ENCODE measurements around the gene KLK11. TPM values are rescaled to one million over a fixed set of nuclear protein-coding genes. Genes with fewer than 3 reads are reported as not detected.

Gene KLK11, protein sequence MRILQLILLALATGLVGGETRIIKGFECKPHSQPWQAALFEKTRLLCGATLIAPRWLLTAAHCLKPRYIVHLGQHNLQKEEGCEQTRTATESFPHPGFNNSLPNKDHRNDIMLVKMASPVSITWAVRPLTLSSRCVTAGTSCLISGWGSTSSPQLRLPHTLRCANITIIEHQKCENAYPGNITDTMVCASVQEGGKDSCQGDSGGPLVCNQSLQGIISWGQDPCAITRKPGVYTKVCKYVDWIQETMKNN
- total RNA-seq, result not detected in 2 replicates
- polyA plus RNA-seq, result not detected in 2 replicates

GRCh38 chr19:51026554-51026831 is at the start of gene KLK11:
Gene KLK11 (minus strand): TSS chr19:51026616. CDS start chr19:51025631, 985 bp downstream.
- TF ChIP-seq, protein P1, sequence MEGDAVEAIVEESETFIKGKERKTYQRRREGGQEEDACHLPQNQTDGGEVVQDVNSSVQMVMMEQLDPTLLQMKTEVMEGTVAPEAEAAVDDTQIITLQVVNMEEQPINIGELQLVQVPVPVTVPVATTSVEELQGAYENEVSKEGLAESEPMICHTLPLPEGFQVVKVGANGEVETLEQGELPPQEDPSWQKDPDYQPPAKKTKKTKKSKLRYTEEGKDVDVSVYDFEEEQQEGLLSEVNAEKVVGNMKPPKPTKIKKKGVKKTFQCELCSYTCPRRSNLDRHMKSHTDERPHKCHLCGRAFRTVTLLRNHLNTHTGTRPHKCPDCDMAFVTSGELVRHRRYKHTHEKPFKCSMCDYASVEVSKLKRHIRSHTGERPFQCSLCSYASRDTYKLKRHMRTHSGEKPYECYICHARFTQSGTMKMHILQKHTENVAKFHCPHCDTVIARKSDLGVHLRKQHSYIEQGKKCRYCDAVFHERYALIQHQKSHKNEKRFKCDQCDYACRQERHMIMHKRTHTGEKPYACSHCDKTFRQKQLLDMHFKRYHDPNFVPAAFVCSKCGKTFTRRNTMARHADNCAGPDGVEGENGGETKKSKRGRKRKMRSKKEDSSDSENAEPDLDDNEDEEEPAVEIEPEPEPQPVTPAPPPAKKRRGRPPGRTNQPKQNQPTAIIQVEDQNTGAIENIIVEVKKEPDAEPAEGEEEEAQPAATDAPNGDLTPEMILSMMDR (IDR thresholded peaks at IDR 0.05; ENCODE audit: low read depth, low read length), result no peak
- no peaks in the 10 kb centered on the region for H3K9me3 ChIP-seq (ENCODE audit: low read depth)
- H3K4me1 ChIP-seq (ENCODE audit: low read depth), result no peaks in the 10 kb centered on the region
- no peak for DNase-seq (ENCODE audit: low read depth in 1 of 2, low spot score in 1 of 2)
- no peak within 1 kb of the TSS for H3K4me3 ChIP-seq
- H3K27ac ChIP-seq, result no peak within 1 kb of the TSS
- no peaks in the 10 kb centered on the region for H3K36me3 ChIP-seq
- H3K27me3 ChIP-seq, result peaks cover 9% of the 10 kb centered on the region

DNA sequence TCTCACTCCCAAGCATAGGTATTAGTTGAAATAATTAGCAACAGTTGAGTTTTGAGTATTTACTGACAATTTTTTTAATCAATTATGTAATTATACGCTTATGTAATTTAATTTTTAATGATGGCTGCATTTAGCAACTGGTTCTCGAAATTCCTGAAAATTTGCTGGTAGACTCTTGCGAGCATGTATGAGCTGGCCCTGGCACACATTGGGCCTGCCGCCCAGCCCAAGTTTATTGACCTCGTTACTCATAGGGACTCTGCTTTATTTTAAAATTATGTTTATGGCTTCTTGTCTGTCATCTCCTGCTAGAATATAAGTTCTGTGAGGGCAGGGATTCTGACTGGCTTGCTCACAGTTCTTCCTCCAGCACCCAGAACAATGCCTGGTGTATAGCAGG is 49.6 kb upstream of the KLK11 start:
- Histone ChIP-seq H3K27me3 (no peaks in the 10 kb centered on the region), H3K4me1 (ENCODE audit: low read depth) (no peaks in the 10 kb centered on the region), H3K9me3 (ENCODE audit: low read depth) (no peaks in the 10 kb centered on the region), H3K27ac (no peak overlapping the region), H3K4me3 (no peak overlapping the region), H3K36me3 (no peaks in the 10 kb centered on the region)
- TF ChIP-seq, protein P1 (IDR thresholded peaks at IDR 0.05; ENCODE audit: low read depth, low read length), result no peak
- no peak for DNase-seq (ENCODE audit: low read depth in 1 of 2, low spot score in 1 of 2)

- H3K27ac ChIP-seq, result no peak overlapping the region
- H3K4me1 ChIP-seq (ENCODE audit: low read depth), result no peaks in the 10 kb centered on the region
- DNase-seq (ENCODE audit: low read depth in 1 of 2, low spot score in 1 of 2), result no peak
- no peaks in the 10 kb centered on the region for H3K36me3 ChIP-seq
- H3K4me3 ChIP-seq, result no peak overlapping the region
- H3K27me3 ChIP-seq, result peaks cover 8% of the 10 kb centered on the region
- TF ChIP-seq, protein P1 (IDR thresholded peaks at IDR 0.05; ENCODE audit: low read depth, low read length), result no peak
- no peaks in the 10 kb centered on the region for H3K9me3 ChIP-seq (ENCODE audit: low read depth)
Measured at GRCh38 chr19:51071095-51071405, 44.6 kb upstream of the KLK11 start.

DNA sequence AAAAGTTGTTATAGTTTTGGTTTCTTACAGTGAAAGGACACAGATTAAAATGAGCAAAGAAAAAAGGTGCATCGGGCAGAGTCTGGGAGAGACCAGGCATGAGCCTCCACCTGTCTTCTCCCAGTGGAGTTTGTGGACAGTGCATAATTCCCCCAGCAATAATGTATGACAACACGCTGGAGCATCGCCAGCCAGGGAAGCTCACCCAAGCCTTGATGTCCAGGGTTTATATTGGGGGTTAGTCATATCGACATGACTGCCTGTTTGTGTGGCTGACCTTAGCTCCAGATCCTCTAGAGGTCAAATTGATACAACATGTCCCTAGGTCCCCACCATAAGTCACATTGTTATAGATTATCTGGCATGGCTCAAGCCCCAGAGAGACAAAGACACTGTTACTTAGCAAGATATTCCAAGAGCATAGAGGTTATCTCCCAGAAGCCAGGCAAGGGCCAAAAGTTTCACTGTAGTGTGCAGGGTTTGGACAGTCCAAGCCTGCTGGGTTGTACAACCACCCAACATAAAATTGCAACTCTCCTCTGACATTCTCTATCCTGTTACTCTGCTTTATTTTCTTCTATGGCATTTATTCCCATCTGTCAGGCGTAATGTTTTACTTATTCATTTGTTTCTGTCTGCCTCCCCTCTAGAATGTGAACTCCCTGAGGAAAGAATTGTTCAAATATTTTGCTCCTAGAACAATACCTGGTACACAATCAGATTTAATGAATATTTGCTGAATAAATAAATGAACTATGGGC is 44.1 kb upstream of the KLK11 start:
- Histone ChIP-seq H3K4me3 (no peak overlapping the region), H3K27me3 (peaks cover 13% of the 10 kb centered on the region), H3K27ac (no peak overlapping the region), H3K4me1 (ENCODE audit: low read depth) (no peaks in the 10 kb centered on the region), H3K36me3 (no peaks in the 10 kb centered on the region), H3K9me3 (ENCODE audit: low read depth) (no peaks in the 10 kb centered on the region)
- TF ChIP-seq, protein P1 (IDR thresholded peaks at IDR 0.05; ENCODE audit: low read depth, low read length), result no peak
- DNase-seq (ENCODE audit: low read depth in 1 of 2, low spot score in 1 of 2), result no peak

DNA sequence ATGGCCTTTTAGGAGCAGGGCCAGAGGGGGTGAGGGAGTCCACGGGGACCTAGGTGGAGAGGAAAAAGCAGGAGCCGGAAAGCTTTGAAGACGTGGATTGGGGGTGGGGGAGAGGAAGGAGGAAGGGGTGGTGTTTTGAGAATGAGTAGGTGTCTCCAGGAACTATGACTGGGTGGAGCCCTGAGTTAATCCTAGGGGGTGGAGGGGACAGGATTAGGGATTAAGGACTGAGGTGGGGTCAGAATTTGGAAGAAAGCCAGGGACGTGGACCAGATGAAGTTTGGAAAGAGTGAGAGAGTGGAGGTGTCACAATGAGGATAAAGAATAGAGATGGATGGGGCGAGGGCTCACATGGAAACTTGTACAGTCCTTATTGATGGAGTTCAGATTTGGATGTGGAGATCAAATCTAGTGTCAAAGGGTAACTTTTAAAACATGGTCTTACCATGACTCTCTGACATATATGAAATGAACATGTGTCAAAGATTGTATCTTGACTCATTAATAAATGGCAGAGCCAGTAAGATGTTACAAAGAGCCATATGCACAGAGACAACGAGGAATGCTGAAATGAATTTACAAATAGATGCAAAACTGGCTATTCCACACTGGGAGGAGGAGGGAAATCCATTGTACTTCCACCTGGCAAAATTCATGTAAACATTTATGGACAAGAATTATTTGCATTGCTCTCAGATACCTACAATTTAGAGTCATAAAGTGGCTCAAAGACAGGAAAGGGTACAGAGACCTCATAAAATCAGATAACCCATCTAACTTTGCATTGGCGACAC is 40.2 kb upstream of the KLK11 start:
- TF ChIP-seq, protein P1 (IDR thresholded peaks at IDR 0.05; ENCODE audit: low read depth, low read length), result no peak
- H3K27me3 ChIP-seq, result peaks cover 15% of the 10 kb centered on the region
- no peaks in the 10 kb centered on the region for H3K4me1 ChIP-seq (ENCODE audit: low read depth)
- H3K4me3 ChIP-seq, result no peak overlapping the region
- no peaks in the 10 kb centered on the region for H3K36me3 ChIP-seq
- no peaks in the 10 kb centered on the region for H3K9me3 ChIP-seq (ENCODE audit: low read depth)
- no peak overlapping the region for H3K27ac ChIP-seq
- DNase-seq (ENCODE audit: low read depth in 1 of 2, low spot score in 1 of 2), result no peak

Measured in cardiac muscle cell (in vitro differentiated cells and primary cell).